Colon (tissue), 2 donors: ENCODE results near the gene NF1.
A peak's percentile ranks its signal among the peaks of the same experiment; 100 is the strongest.
"Not testable (repeated sequence)": the region's sequence is repeated elsewhere in the genome, so short reads cannot be mapped to it uniquely, and the experiment has no call there.

Experiments
- FAIRE-seq: peaks from 2 replicates; lab custom pipeline; 2012; peaks lifted over from hg19 to GRCh38; lab: Jason Lieb, UNC
- donor health status: control.
- donor health status: control.

The NF1 gene

GRCh38 chr17:31328160-31328535 lies 233.4 kb downstream of the NF1 start:
- no peak for FAIRE-seq

DNA sequence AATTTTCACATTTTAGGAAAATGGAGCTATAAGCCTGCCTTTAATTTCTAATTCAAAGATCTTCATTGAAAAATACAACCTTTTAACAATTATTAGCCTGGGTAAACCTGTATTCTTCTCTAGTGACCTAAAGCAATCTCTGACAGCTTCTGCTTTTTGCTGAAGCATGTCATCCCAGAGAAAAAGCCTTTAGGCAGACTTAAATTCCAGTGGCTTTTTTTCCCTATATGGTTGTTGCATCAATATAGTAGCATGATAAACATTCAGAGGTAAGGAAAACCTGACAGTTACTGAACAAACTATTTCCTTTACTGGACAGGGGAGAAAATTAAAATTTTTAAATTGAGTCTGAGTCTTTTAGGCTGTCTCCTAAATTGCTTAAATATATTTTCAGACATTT lies 234.4 kb downstream of the NF1 start:
- no peak for FAIRE-seq

GRCh38 chr17:31339906-31340661 lies 245.3 kb downstream of the NF1 start:
- FAIRE-seq = no peak

GRCh38 chr17:31345191-31345747 lies 250.5 kb downstream of the NF1 start:
- FAIRE-seq = not testable (repeated sequence)

- FAIRE-seq = no peak
Measured at GRCh38 chr17:31349454-31349853, 254.7 kb downstream of the NF1 start.

GRCh38 chr17:31355935-31356334 lies 261.2 kb downstream of the NF1 start:
- no peak for FAIRE-seq

GRCh38 chr17:31357091-31357490 lies 262.3 kb downstream of the NF1 start:
- no peak for FAIRE-seq

- peak; percentile 38 for FAIRE-seq
Measured at GRCh38 chr17:31357839-31358394, 263.1 kb downstream of the NF1 start.

- FAIRE-seq = no peak
Measured at GRCh38 chr17:31364012-31364411, 269.2 kb downstream of the NF1 start.

DNA sequence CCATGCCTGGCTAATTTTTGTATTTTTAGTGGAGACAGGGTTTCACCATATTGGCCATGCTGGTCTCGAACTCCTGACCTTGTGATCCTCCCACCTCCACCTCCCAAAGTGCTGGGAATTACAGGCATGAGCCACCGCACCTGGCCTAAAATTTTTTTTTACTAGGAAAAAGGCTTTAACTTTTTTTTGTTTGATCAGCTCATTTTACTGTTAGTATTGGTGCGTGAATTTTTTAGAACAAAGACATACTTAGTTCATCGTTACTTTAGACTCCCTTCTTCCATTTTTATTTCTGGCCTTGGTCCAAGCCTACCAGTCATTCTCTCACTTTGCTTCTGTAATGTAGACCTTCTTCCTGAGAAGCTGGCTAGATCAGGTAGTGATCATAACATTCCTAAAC lies 271.3 kb downstream of the NF1 start:
- FAIRE-seq = no peak

- no peak for FAIRE-seq
Measured at GRCh38 chr17:31369266-31369665, 274.5 kb downstream of the NF1 start.

DNA sequence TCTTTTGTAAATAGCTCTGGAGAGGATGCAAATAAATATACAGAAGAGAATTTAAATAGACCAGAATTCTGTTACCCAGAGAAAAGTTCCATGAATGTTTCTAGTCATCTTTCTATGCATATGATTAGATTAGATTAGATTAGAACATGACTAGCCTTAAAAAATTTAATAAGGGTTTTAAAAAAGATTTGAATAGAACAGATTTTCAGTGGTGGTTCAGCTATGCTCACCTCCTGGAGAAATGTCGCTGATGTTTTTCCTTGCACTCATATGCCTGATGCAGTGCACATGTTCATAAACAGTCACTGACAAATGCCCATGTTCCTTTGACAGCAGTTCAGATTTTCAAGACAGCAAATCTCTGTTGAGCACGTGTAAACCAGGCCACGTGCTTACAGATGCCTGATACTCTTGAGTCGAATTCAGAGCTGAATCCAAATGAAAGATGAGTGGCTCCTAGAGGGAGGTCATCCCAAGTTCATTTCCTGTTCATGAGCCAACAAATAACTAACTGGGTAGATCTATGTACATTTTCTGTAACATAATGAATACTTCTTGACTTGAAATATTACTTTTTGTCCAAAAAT lies 276.8 kb downstream of the NF1 start:
- no peak for FAIRE-seq

GRCh38 chr17:31373150-31374093 lies 278.6 kb downstream of the NF1 start:
- FAIRE-seq = no peak

GRCh38 chr17:31374094-31374447 lies 279.3 kb downstream of the NF1 start:
- no peak for FAIRE-seq

DNA sequence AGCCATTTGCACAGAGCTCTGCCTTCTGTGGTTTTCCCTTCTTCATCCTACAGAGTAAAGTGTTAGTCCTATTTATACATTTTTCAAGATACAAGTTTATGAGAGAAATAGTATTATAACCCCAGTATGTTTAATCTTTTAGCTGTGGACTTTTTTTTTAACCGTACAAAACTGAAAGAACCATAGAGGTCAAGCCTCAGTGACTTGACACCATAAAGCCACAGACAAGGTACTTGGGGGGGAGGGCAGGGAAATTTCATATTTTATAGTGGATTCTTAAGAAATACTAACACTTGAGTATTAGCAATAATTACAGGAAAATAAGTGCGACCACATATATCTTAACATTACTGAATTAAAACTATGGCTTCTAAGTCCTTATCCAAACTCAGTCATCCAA lies 279.7 kb downstream of the NF1 start:
- FAIRE-seq = no peak

DNA sequence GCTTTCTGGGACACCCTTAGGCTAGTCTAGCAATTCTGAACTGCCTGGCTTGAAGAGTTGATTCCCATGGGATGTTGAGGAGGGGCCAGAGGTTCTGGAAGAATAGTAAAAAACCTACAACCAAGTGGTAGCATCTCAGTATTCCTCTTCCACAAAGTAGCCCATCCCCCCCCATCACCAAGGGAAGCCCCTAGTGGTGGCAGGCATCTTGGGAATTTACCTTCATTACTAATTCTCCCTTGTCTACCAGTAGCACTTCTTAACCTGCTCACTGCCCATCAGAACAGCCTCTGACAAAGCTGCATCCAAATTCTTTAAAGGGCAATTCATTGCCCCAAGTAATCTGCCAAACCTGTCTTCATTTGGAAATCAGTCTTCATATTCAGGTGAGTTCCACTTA lies 283.9 kb downstream of the NF1 start:
- FAIRE-seq = no peak

DNA sequence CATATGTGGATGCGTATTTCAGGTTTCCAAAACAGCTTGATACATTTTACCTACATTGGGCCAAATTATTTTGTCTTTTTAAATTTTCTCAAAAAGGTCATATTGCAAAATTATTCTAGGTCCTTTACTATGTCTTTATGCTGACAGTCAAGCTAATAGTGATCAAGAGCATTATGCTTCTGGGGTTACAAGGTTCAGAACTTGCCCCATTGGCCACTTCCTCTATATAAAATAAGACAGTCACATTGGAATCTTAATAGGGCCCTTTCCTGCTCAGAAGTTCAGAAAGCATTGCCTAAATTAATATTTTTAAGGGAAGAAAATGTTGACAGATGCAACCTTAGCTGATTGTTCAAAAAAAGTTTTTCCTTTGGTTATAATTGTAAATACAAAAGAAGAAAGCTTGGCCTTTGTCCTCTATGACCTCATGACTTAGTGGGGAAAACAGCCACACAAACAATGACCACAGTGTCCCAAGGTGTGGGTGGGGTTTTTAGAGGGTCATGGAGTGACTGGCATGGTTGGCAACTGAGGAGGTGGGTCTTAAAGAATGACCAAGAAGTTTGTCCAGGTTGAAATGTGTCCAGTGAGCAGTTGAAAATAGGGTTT lies 284.9 kb downstream of the NF1 start:
- FAIRE-seq = no peak

DNA sequence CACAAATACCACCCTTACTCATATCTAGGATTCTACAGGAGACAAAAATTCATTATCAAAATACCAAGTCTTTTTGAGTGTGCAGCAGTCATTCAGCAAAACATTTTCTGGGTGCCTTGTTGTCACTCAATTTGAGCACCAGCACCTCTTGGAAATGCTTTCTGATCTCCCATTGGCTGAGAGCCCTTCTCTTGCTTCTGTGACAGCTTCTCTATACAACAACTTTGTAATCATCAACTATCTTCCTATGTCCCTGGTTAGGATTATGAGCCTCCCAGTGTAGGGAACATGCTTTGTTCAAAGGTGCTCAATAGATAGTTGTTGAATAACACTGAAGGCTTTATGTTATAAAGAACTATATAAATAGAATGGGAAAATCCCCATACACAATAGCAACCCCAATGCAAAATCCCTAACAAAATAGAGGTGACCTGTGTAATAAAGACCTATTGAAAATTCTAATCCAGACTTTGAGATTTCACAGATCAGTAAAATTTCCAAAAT lies 286.4 kb downstream of the NF1 start:
- FAIRE-seq = no peak

DNA sequence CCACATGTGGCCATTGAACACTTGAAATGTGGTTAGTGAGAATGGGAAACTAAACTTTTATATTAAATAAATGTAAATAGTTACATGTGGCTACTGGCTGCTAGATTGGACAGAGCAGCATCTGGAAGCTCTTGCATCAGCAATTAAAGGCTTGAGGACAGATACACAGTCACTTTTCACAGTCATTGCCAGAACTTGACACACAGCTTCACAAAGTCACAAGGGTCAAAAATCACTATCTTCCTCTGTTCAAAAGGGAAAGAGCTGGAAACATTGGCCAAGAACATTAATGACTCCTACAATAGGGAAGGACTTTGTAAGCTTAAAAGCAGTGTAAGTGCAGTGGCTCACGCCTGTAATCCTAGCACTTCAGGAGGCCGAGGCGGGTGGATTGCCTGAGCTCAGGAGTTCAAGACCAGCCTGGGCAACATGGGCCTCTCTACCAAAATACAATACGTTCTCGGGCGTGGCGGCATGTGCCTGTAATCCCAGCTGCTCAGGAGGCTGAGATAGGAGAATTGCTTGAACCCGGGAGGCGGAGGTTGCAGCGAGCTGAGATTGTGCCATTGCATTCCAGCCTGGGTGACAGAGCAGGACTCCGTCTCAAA lies 288.0 kb downstream of the NF1 start:
- FAIRE-seq = not testable (repeated sequence)

GRCh38 chr17:31383488-31383887 lies 288.7 kb downstream of the NF1 start:
- FAIRE-seq = not testable (repeated sequence)
